Measurements from ENCODE around the gene TNNT3.

TNNT3 gene

DNA sequence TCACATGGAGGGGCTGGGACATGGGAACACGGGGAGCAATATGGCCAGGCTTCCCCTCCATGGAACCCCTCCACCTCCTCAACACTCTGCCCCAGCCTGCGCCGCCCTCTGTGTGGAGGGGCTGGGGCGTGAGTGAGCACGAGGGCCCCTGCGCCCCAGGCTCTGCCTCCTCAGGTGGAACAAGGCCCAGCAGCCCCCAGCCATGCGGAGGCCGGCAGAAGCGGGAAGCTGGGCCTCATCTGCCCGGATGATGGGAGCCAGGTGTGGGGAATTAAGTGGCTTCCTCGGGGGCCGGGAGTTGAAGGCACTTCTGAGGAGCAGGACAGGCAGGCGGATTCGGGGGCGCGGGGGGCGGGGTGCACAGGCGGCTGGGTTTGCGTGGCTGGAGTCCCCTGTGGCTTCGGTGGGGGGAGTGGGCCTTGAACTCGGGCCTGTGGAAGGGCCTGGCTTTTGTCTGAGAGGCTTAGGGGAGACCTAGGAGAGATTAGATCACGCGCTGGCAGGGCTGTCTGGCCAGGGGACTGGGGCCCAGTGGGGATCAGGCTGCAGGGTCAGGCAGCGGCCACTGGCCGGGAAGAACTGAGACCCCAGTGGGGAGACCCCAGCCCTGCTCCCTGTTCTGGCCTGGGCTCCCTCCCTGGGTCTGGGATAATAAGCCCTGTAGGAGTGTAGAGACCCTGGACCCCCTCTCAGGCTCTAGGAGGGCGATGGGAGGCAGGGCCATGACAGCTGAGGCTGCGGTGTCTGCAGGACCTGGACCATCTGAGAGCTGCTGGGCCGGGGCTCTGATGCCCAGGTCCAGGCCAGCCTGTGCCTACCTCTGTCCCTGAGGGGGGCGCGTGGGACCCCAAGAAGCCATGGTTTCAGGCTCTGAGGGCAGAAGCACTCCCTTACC is 41.1 kb upstream of the TNNT3 start:
- TF ChIP-seq, protein P1, sequence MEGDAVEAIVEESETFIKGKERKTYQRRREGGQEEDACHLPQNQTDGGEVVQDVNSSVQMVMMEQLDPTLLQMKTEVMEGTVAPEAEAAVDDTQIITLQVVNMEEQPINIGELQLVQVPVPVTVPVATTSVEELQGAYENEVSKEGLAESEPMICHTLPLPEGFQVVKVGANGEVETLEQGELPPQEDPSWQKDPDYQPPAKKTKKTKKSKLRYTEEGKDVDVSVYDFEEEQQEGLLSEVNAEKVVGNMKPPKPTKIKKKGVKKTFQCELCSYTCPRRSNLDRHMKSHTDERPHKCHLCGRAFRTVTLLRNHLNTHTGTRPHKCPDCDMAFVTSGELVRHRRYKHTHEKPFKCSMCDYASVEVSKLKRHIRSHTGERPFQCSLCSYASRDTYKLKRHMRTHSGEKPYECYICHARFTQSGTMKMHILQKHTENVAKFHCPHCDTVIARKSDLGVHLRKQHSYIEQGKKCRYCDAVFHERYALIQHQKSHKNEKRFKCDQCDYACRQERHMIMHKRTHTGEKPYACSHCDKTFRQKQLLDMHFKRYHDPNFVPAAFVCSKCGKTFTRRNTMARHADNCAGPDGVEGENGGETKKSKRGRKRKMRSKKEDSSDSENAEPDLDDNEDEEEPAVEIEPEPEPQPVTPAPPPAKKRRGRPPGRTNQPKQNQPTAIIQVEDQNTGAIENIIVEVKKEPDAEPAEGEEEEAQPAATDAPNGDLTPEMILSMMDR (IDR thresholded peaks at IDR 0.05; ENCODE audit: insufficient read depth, low read length, missing control alignments) = no peak
- ChIA-PET CTCF (interaction anchor here (0.8 to 4.0 kb wide), 7 partner anchors 13 to 273 kb away, joined by 3 to 29 read pairs (median 3); partner anchors contain the start of genes H19 and PRR33), POLR2A (no interaction called here)
- no peak overlapping the region for H3K4me3 ChIP-seq (ENCODE audit: low read depth, low read length)
- no peak for DNase-seq (ENCODE audit: low read depth, low spot score)

DNA sequence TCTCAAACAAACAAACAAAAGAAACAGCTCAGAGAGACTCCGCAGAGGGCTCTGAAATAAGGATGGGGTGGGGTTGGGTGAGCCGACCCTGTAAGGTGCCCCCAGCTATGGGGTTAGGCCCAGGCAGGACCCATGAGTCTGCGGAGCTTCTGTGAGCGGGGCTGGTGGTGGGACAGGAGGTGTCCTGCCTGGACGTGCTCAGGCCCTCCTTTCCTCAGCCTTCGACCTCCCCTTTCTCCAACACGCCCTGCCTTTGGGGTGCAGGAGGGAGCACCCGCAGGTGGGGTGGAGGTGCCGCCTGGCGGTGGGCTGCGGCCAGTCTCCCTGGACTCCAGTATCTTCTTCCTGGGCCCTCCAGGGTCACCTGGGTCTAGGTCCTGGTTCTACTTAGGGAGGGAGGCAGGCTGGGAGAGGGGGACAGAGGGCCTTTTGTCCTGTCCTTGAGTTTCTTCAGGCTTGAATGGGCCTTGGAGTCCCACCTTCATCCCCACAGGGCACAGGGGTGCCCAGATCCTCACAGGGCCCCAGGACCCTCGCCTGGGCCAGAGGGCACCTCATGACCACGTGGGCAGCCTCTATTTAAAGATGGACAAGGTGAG is 40.1 kb upstream of the TNNT3 start:
- DNase-seq (ENCODE audit: low read depth, low spot score) = no peak
- ChIA-PET CTCF (interaction anchor here (0.8 to 4.0 kb wide), 4 partner anchors 122 to 272 kb away, joined by 3 to 29 read pairs (median 4); no protein-coding TSS in a partner anchor), POLR2A (no interaction called here)
- no peak overlapping the region for H3K4me3 ChIP-seq (ENCODE audit: low read depth, low read length)
- TF ChIP-seq, protein P1 (IDR thresholded peaks at IDR 0.05; ENCODE audit: insufficient read depth, low read length, missing control alignments) = no peak

DNA sequence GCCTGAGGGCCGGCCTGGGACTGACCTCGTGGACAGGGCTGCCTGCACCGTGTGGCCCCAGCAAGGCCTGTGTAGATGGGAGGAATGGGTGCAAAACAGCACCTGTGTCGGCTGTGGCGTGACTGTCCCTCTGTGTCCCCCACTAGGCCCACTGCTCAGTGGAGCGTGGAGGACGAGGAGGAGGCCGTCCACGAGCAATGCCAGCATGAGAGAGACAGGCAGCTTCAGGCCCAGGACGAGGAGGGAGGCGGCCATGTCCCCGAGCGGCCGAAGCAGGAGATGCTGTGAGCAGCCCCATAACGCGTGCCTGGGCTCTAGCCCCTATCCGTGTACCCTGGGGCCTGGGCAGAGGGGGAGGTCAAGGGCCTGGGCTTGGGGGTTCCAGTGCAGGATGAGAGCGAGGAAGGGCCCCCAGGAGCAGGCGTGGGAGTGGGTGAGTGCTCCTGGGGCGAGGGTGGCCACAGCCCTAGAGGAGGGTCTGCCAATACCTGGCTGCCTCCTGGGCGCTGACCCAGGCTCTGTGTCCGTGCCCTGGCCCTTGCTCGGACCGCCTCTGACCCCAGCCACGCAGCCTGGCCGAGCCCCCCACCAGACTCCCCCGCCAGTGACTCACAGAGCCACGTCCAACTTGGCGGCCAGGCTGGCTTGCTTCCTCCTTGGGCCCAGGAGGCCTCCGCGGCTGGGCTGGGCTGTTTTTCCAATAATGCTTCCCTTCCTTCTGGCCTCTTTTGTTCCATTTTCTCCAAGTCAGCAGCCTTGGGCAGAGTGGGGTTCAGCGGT is 39.4 kb upstream of the TNNT3 start:
- ChIA-PET CTCF (interaction anchor here (1.1 to 4.6 kb wide), 5 partner anchors 11 to 277 kb away, joined by 4 to 86 read pairs (median 18); partner anchors contain the start of gene PRR33), POLR2A (no interaction called here)
- TF ChIP-seq, protein P1 (IDR thresholded peaks at IDR 0.05; ENCODE audit: insufficient read depth, low read length, missing control alignments) = no peak
- H3K4me3 ChIP-seq (ENCODE audit: low read depth, low read length) = no peak overlapping the region
- no peak for DNase-seq (ENCODE audit: low read depth, low spot score)

DNA sequence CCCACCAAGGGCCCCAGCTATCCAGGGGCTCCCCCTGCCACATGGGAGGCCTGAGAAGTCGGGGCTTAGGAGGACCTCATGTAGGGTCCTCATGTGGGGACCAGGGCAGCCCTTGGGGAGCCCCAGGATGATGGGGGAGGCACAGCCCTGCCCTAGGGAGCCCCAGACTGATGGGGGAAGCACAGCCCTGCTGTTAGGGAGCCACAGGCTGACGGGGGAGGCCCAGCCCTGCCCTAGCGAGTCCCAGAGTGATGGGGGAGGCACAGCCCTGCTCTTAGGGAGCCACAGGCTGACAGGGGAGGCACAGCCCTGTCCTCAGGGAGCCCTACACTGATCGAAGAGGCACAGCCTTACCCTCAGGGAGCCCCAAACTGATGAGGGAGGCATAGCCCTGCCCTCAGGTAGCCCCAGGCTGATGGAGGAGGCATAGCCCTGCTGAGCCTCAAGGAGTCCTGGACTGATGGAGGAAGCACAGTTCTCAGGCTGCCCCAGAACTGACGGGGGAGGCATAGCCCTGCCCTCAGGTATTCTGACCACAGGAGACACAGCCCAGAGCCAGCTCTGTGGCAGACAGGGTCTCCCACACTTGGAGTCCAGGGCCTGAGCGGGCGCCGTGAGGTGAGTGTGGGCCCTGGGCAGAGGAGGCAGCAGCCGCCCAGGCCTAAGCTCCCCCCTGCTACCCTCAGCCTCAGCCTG is 38.6 kb upstream of the TNNT3 start:
- DNase-seq (ENCODE audit: low read depth, low spot score) = no peak
- TF ChIP-seq, protein P1 (IDR thresholded peaks at IDR 0.05; ENCODE audit: insufficient read depth, low read length, missing control alignments) = no peak
- POLR2A ChIA-PET = no interaction called here
- H3K4me3 ChIP-seq (ENCODE audit: low read depth, low read length) = no peak overlapping the region
- CTCF ChIA-PET = interaction anchor here (1.0 to 4.6 kb wide), 14 partner anchors 11 to 276 kb away, joined by 3 to 86 read pairs (median 12); partner anchors contain the start of genes H19, PRR33 and TNNT3

DNA sequence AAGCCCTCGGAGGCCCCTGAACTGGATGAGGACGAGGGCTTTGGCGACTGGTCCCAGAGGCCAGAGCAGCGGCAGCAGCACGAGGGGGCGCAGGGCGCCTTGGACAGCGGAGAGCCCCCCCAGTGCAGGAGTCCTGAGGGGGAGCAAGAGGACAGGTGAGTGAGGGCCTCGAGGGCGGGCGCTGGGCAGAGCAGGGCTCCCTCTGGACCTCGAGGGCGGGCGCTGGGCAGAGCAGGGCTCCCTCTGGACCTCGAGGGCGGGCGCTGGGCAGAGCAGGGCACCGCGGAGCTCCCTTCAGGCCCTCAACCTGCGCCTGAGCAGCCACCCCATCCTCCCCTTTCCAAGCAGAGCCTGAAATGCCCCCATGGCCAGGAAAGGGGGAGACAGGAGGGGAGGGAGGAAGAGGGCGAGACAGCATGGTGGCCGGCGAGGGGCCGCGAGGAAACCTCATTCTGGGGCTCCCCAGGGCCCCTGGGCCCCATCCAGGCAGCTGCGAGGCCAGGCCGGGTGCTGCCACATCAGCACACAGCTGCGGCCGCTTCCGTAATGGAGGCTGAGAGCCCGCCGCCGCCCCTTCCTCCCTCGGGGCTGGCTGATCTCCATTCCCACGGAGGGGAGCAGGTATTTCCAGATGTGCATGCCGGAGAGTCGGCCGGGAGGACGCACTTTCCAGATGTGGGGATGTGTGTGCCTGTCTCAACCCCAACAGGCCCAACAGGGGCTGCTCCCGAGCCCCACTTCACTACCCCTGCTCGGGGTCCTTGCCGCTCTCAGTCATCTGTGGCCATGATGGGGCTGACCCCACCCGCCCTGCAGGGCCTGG is 37.9 kb upstream of the TNNT3 start:
- DNase-seq (ENCODE audit: low read depth, low spot score) = no peak
- ChIA-PET CTCF (interaction anchor here (0.5 to 4.6 kb wide), 46 partner anchors 10 to 433 kb away, joined by 3 to 86 read pairs (median 6); partner anchors contain the start of genes H19, LSP1, PRR33 and SYT8), POLR2A (no interaction called here)
- TF ChIP-seq, protein P1 (IDR thresholded peaks at IDR 0.05; ENCODE audit: insufficient read depth, low read length, missing control alignments) = no peak
- no peak overlapping the region for H3K4me3 ChIP-seq (ENCODE audit: low read depth, low read length)

Measured in AG04449 (cell line).